GM12892 (cell line): Measurements from ENCODE around the gene GPN2.

Experiments used
- POLR2A ChIP-seq: IDR thresholded peaks from 2 replicates; pipeline ENCODE4 v1.6.1; 2011; ENCODE audit warnings: low read depth, low read length, control low read depth
- POLR2AphosphoS5 ChIP-seq: IDR thresholded peaks from 2 replicates; pipeline ENCODE4 v1.6.1; 2011; ENCODE audit warnings: low read depth, low read length, control low read depth

- TF ChIP-seq POLR2A (peak; percentile 68), POLR2AphosphoS5 (no peak)
Measured at GRCh38 chr1:26826261-26827105, 63.6 kb downstream of the GPN2 start, which contains the start of gene ZDHHC18.
